Immature natural killer cell (primary cell): Measurements from ENCODE around the gene MELTF. TPM values are rescaled to one million over a fixed set of nuclear protein-coding genes. Genes with fewer than 3 reads are reported as not detected.

Experiments used
- DNase-seq, 3 donors: peaks; one replicate each; pipeline ENCODE4 v3.0.0; 2022; ENCODE audit warnings: mixed read lengths in 1 of 3
- H3K27ac Mint-ChIP-seq, 6 donors: one replicate each; pipeline ENCODE4 v1.8.0; 2020; ENCODE audit warnings: mixed read lengths in 6 of 6, mild to moderate bottlenecking in 5 of 6, inconsistent platforms in 4 of 6, moderate library complexity in 3 of 6
- H3K27me3 Mint-ChIP-seq, 3 donors: one replicate each; pipeline ENCODE4 v1.8.0; 2020 to 2021; ENCODE audit warnings: low read depth in 3 of 3, mild to moderate bottlenecking in 3 of 3, mixed read lengths in 3 of 3, moderate library complexity in 3 of 3, inconsistent platforms in 1 of 3
- H3K36me3 Mint-ChIP-seq, 3 donors: one replicate each; pipeline ENCODE4 v1.8.0; 2020; ENCODE audit warnings: mixed read lengths in 3 of 3, inconsistent platforms in 2 of 3, mild to moderate bottlenecking in 2 of 3
- H3K4me1 Mint-ChIP-seq, 2 donors: one replicate each; pipeline ENCODE4 v1.8.0; 2020; ENCODE audit warnings: inconsistent platforms in 2 of 2, mild to moderate bottlenecking in 2 of 2, mixed read lengths in 2 of 2, moderate library complexity in 1 of 2
- H3K4me3 Mint-ChIP-seq, 5 donors: one replicate each; pipeline ENCODE4 v1.8.0; 2020; ENCODE audit warnings: mild to moderate bottlenecking in 5 of 5, mixed read lengths in 5 of 5, inconsistent platforms in 3 of 5, moderate library complexity in 3 of 5
- H3K9me3 Mint-ChIP-seq, 6 donors: one replicate each; pipeline ENCODE4 v1.8.0; 2020; ENCODE audit warnings: mild to moderate bottlenecking in 6 of 6, mixed read lengths in 6 of 6, inconsistent platforms in 4 of 6, moderate library complexity in 3 of 6
- polyA plus RNA-seq, 3 donors: library from polyadenylated mRNA; unstranded; fragments of 300-500 nt; fragmentation: Illumina TruSeq; gene quantifications; one replicate each; pipeline ENCODE4 v1.2.3, GENCODE V29; 2021

MELTF gene
- polyA plus RNA-seq, 3 donors from 2014 or later = 1.1 to 1.3 TPM; not detected in 1

GRCh38 chr3:197010556-197011351 lies 18.9 kb downstream of the MELTF start:
- Mint-ChIP-seq H3K4me3 (no peak overlapping the region), H3K27ac (no peak overlapping the region), H3K36me3 (no peaks in the 10 kb centered on the region), H3K9me3 (no peaks in the 10 kb centered on the region), H3K27me3 (peaks cover 0 to 2% (median 0%) of the 10 kb centered on the region in 3 donors), H3K4me1 (no peaks in the 10 kb centered on the region)
- no peak for DNase-seq

- H3K27me3 Mint-ChIP-seq = peaks cover 0 to 2% (median 0%) of the 10 kb centered on the region in 3 donors
- DNase-seq = no peak
- H3K27ac Mint-ChIP-seq = no peak overlapping the region
- peaks cover under 1 to 1% of the 10 kb centered on the region in 2 donors for H3K4me1 Mint-ChIP-seq
- no peak overlapping the region for H3K4me3 Mint-ChIP-seq
- no peaks in the 10 kb centered on the region for H3K36me3 Mint-ChIP-seq
- H3K9me3 Mint-ChIP-seq = no peaks in the 10 kb centered on the region
Measured at GRCh38 chr3:197009532-197010019, 20.0 kb downstream of the MELTF start.

GRCh38 chr3:197008436-197009209 lies 21.0 kb downstream of the MELTF start:
- Mint-ChIP-seq H3K9me3 (no peaks in the 10 kb centered on the region), H3K27me3 (peaks cover 0 to 5% (median 0%) of the 10 kb centered on the region in 3 donors), H3K4me3 (no peak overlapping the region), H3K27ac (no peak overlapping the region), H3K36me3 (no peaks in the 10 kb centered on the region), H3K4me1 (peaks cover 10% of the 10 kb centered on the region in 2 donors)
- DNase-seq = no peak

- Mint-ChIP-seq H3K27ac (no peak overlapping the region), H3K4me3 (no peak overlapping the region), H3K9me3 (no peaks in the 10 kb centered on the region), H3K27me3 (peaks cover 0 to 3% (median 0%) of the 10 kb centered on the region in 3 donors), H3K4me1 (peaks cover 10% of the 10 kb centered on the region in 2 donors), H3K36me3 (no peaks in the 10 kb centered on the region)
- DNase-seq = no peak
Measured at GRCh38 chr3:197007953-197008352, 21.7 kb downstream of the MELTF start.

GRCh38 chr3:197007296-197007940 lies 22.2 kb downstream of the MELTF start:
- Mint-ChIP-seq H3K36me3 (no peaks in the 10 kb centered on the region), H3K4me3 (no peak overlapping the region), H3K27me3 (peaks cover 0 to 3% (median 0%) of the 10 kb centered on the region in 3 donors), H3K9me3 (no peaks in the 10 kb centered on the region), H3K4me1 (peaks cover 10% of the 10 kb centered on the region in 2 donors), H3K27ac (no peak overlapping the region)
- DNase-seq = no peak

- Mint-ChIP-seq H3K27me3 (peaks cover 0 to 3% (median 0%) of the 10 kb centered on the region in 3 donors), H3K4me3 (no peak overlapping the region), H3K4me1 (peaks cover 10 to 11% of the 10 kb centered on the region in 2 donors), H3K36me3 (no peaks in the 10 kb centered on the region), H3K9me3 (no peaks in the 10 kb centered on the region), H3K27ac (no peak overlapping the region)
- DNase-seq = no peak
Measured at GRCh38 chr3:197006860-197007259, 22.8 kb downstream of the MELTF start.

- DNase-seq = no peak
- Mint-ChIP-seq H3K27me3 (peaks cover 0 to 3% (median 3%) of the 10 kb centered on the region in 3 donors), H3K27ac (no peak overlapping the region), H3K9me3 (no peaks in the 10 kb centered on the region), H3K4me3 (no peak overlapping the region), H3K36me3 (no peaks in the 10 kb centered on the region), H3K4me1 (peaks cover 13 to 15% of the 10 kb centered on the region in 2 donors)
Measured at GRCh38 chr3:197006446-197006845, 23.2 kb downstream of the MELTF start.

GRCh38 chr3:197003461-197004385 lies 25.9 kb downstream of the MELTF start:
- H3K9me3 Mint-ChIP-seq = no peaks in the 10 kb centered on the region
- DNase-seq = no peak
- peak overlapping the region in 5 of 6 donors; percentile 30 to 79 (median 78) for H3K27ac Mint-ChIP-seq
- peaks cover 1 to 3% (median 3%) of the 10 kb centered on the region in 3 donors for H3K27me3 Mint-ChIP-seq
- H3K4me3 Mint-ChIP-seq = peak overlapping the region; percentile 81 to 88 (median 84)
- no peaks in the 10 kb centered on the region for H3K36me3 Mint-ChIP-seq
- H3K4me1 Mint-ChIP-seq = peaks cover 16 to 17% of the 10 kb centered on the region in 2 donors

GRCh38 chr3:197002701-197003454 lies 26.7 kb downstream of the MELTF start:
- Mint-ChIP-seq H3K9me3 (no peaks in the 10 kb centered on the region), H3K4me3 (no peak overlapping the region), H3K4me1 (peaks cover 16 to 17% of the 10 kb centered on the region in 2 donors), H3K27ac (peak overlapping the region in 1 of 6 donors; percentile 69), H3K27me3 (peaks cover 1 to 3% (median 3%) of the 10 kb centered on the region in 3 donors), H3K36me3 (no peaks in the 10 kb centered on the region)
- peak; percentile 78 to 79 (median 78) for DNase-seq

GRCh38 chr3:197001972-197002700 lies 27.5 kb downstream of the MELTF start:
- Mint-ChIP-seq H3K4me1 (peaks cover 16 to 17% of the 10 kb centered on the region in 2 donors), H3K36me3 (no peaks in the 10 kb centered on the region), H3K4me3 (peak overlapping the region; percentile 81 to 85 (median 83)), H3K27me3 (peaks cover 1 to 3% (median 3%) of the 10 kb centered on the region in 3 donors), H3K9me3 (no peaks in the 10 kb centered on the region), H3K27ac (peak overlapping the region in 5 of 6 donors; percentile 53 to 78 (median 75))
- DNase-seq = no peak

GRCh38 chr3:197001106-197001971 lies 28.3 kb downstream of the MELTF start:
- H3K27ac Mint-ChIP-seq = peak overlapping the region in 5 of 6 donors; percentile 53 to 78 (median 75)
- peak overlapping the region; percentile 81 to 85 (median 83) for H3K4me3 Mint-ChIP-seq
- no peaks in the 10 kb centered on the region for H3K36me3 Mint-ChIP-seq
- peaks cover 1 to 3% (median 3%) of the 10 kb centered on the region in 3 donors for H3K27me3 Mint-ChIP-seq
- H3K9me3 Mint-ChIP-seq = no peaks in the 10 kb centered on the region
- DNase-seq = no peak
- H3K4me1 Mint-ChIP-seq = peaks cover 16 to 17% of the 10 kb centered on the region in 2 donors
